NCI-H460 (cell line): ENCODE measurements around the gene THAP6. TPM values are rescaled to one million over a fixed set of nuclear protein-coding genes. Genes with fewer than 3 reads are reported as not detected.
"Not testable (repeated sequence)": the region's sequence is repeated elsewhere in the genome, so short reads cannot be mapped to it uniquely, and the experiment has no call there.

Experiments used
- DNase-seq: peaks from one replicate; pipeline ENCODE4 v3.0.0-alpha.2; 2016; ENCODE audit warnings: low read depth; ENCODE audit errors: extremely low read depth
- total RNA-seq: library from RNA; depleted of rRNA; stranded (reverse); fragments of >200 nt; shearing (Covaris generic); gene quantifications from 2 replicates; pipeline ENCODE4 v1.2.3, GENCODE V29; 2014

The THAP6 gene
- total RNA-seq, 1 experiment from 2014 or later: 21.7 TPM

- no peak for DNase-seq
Measured at GRCh38 chr4:75525086-75525485, 10.8 kb downstream of the THAP6 start.

GRCh38 chr4:75525910-75526309 lies 11.6 kb downstream of the THAP6 start:
- DNase-seq: no peak

GRCh38 chr4:75527482-75527881 lies 13.2 kb downstream of the THAP6 start:
- DNase-seq: no peak

- DNase-seq: no peak
Measured at GRCh38 chr4:75530556-75531322, 16.5 kb downstream of the THAP6 start.

GRCh38 chr4:75531536-75532143 lies 17.4 kb downstream of the THAP6 start:
- DNase-seq: not testable (repeated sequence)

GRCh38 chr4:75533339-75533887 lies 19.1 kb downstream of the THAP6 start:
- DNase-seq: not testable (repeated sequence)

GRCh38 chr4:75533926-75534325 lies 19.7 kb downstream of the THAP6 start:
- not testable (repeated sequence) for DNase-seq

GRCh38 chr4:75537308-75537707 lies 23.0 kb downstream of the THAP6 start:
- not testable (repeated sequence) for DNase-seq

- no peak for DNase-seq
Measured at GRCh38 chr4:75542824-75543223, 28.6 kb downstream of the THAP6 start.

- not testable (repeated sequence) for DNase-seq
Measured at GRCh38 chr4:75544220-75544619, 29.9 kb downstream of the THAP6 start.

- DNase-seq: no peak
Measured at GRCh38 chr4:75544870-75545269, 30.6 kb downstream of the THAP6 start.

GRCh38 chr4:75545526-75545925 lies 31.3 kb downstream of the THAP6 start:
- DNase-seq: no peak

- no peak for DNase-seq
Measured at GRCh38 chr4:75547647-75548387, 33.5 kb downstream of the THAP6 start.

GRCh38 chr4:75549019-75549418 lies 34.7 kb downstream of the THAP6 start:
- DNase-seq: no peak

GRCh38 chr4:75552452-75552851 lies 38.2 kb downstream of the THAP6 start:
- DNase-seq: no peak

- no peak for DNase-seq
Measured at GRCh38 chr4:75555294-75556164, 41.3 kb downstream of the THAP6 start, which contains the start of gene ODAPH. ODAPH (plus strand) TSS chr4:75556066; CDS start chr4:75556083, 17 bp downstream.

- no peak for DNase-seq
Measured at GRCh38 chr4:75557696-75558095, 43.4 kb downstream of the THAP6 start.

GRCh38 chr4:75561789-75562188 lies 47.5 kb downstream of the THAP6 start:
- DNase-seq: no peak

- no peak for DNase-seq
Measured at GRCh38 chr4:75564023-75564422, 49.8 kb downstream of the THAP6 start.

GRCh38 chr4:75565481-75565880 lies 51.2 kb downstream of the THAP6 start:
- DNase-seq: no peak
